GM23338 (cell line): ENCODE data around the gene GTPBP10. TPM values are rescaled to one million over a fixed set of nuclear protein-coding genes. Genes with fewer than 3 reads are reported as not detected.

ENCODE experiments used
- ATAC-seq: fragments of 200-7000 bp; cut with Tn5 transposase; 3 replicates; pipeline ENCODE4 v1.9.1; 2020
- DNase-seq: peaks from one replicate; pipeline ENCODE4 v3.0.0-alpha.2; 2015; ENCODE audit warnings: low spot score
- H2AFZ ChIP-seq: fragments of 200-600 bp; sonication (generic); 2 replicates; pipeline ENCODE4 v1.8.0; 2016; ENCODE audit warnings: antibody characterized with exemption, mild to moderate bottlenecking, moderate library complexity
- H3F3A ChIP-seq: fragments of 200-600 bp; sonication (generic); replicated peaks from 2 replicates; pipeline ENCODE4 v1.8.0; 2017; ENCODE audit warnings: antibody characterized with exemption, mixed run types, low read depth
- H3K27ac ChIP-seq: fragments of 200-600 bp; sonication (generic); 2 replicates; pipeline ENCODE4 v1.6.1; 2016; ENCODE audit warnings: low read depth
- H3K27me3 ChIP-seq: fragments of 200-600 bp; sonication (generic); 2 replicates; pipeline ENCODE4 v1.8.0; 2016; ENCODE audit warnings: mild to moderate bottlenecking, mixed run types, moderate library complexity; ENCODE audit not compliant: insufficient read depth
- H3K36me3 ChIP-seq: fragments of 200-600 bp; sonication (generic); 2 replicates; pipeline ENCODE4 v1.8.0; 2016; ENCODE audit warnings: mild to moderate bottlenecking; ENCODE audit not compliant: insufficient read depth
- H3K4me1 ChIP-seq: fragments of 200-600 bp; sonication (generic); 2 replicates; pipeline ENCODE4 v1.8.0; 2016; ENCODE audit warnings: mild to moderate bottlenecking, moderate library complexity; ENCODE audit not compliant: insufficient read depth
- H3K4me2 ChIP-seq: fragments of 200-600 bp; sonication (generic); 2 replicates; pipeline ENCODE4 v1.7.1; 2017; ENCODE audit warnings: mixed run types
- H3K4me3 ChIP-seq: fragments of 200-600 bp; sonication (generic); 2 replicates; pipeline ENCODE4 v1.6.1; 2016; ENCODE audit warnings: mixed run types
- H3K79me2 ChIP-seq: fragments of 200-600 bp; sonication (generic); replicated peaks from 2 replicates; pipeline ENCODE4 v1.8.0; 2017; ENCODE audit warnings: mild to moderate bottlenecking; ENCODE audit not compliant: insufficient read depth
- H3K9me2 ChIP-seq: fragments of 200-600 bp; sonication (generic); 2 replicates; pipeline ENCODE4 v1.8.0; 2017; ENCODE audit not compliant: insufficient read depth
- H4K20me1 ChIP-seq: fragments of 200-600 bp; sonication (generic); replicated peaks from 2 replicates; pipeline ENCODE4 v1.8.0; 2017; ENCODE audit warnings: mild to moderate bottlenecking; ENCODE audit not compliant: insufficient read depth
- H3K27ac Mint-ChIP-seq: 2 replicates; pipeline ENCODE4 v1.8.0; 2020; ENCODE audit warnings: inconsistent platforms, mild to moderate bottlenecking, moderate library complexity, mixed read lengths
- H3K27me3 Mint-ChIP-seq: 3 replicates; pipeline ENCODE4 v1.8.0; 2022; ENCODE audit warnings: low read depth, mild to moderate bottlenecking, moderate library complexity, mixed read lengths, inconsistent platforms; ENCODE audit not compliant: insufficient read depth, poor library complexity
- H3K36me3 Mint-ChIP-seq: 3 replicates; pipeline ENCODE4 v1.8.0; 2021; ENCODE audit warnings: low read depth, mild to moderate bottlenecking, inconsistent platforms, moderate library complexity, mixed read lengths
- H3K4me1 Mint-ChIP-seq: 3 replicates; pipeline ENCODE4 v1.8.0; 2020; ENCODE audit warnings: mild to moderate bottlenecking, inconsistent platforms, mixed read lengths
- H3K4me3 Mint-ChIP-seq: 3 replicates; pipeline ENCODE4 v1.8.0; 2021; ENCODE audit warnings: moderate library complexity, mild to moderate bottlenecking, inconsistent platforms, mixed read lengths
- H3K9me3 Mint-ChIP-seq: 3 replicates; pipeline ENCODE4 v1.8.0; 2020; ENCODE audit warnings: moderate library complexity, mild to moderate bottlenecking, inconsistent platforms, mixed read lengths
- CREB1 ChIP-seq: fragments of 250-450 bp; sonication (Bioruptor Pico); IDR thresholded peaks from 2 replicates; pipeline ENCODE4 v1.5.0; 2020; ENCODE audit warnings: low read depth, mild to moderate bottlenecking, moderate library complexity
- EZH2 ChIP-seq: fragments of 200-600 bp; sonication (generic); IDR thresholded peaks from one replicate; pipeline ENCODE4 v1.8.0; 2017; ENCODE audit warnings: antibody characterized with exemption, mild to moderate bottlenecking, low read depth; ENCODE audit not compliant: unreplicated experiment
- ZNF462 ChIP-seq: fragments of 250-450 bp; sonication (Bioruptor Pico); IDR thresholded peaks from 2 replicates; pipeline ENCODE4 v1.5.0; 2020; ENCODE audit warnings: mild to moderate bottlenecking, moderate library complexity
- polyA plus RNA-seq: library from polyadenylated mRNA; unstranded; fragments of >200 nt; fragmentation: Nextera tagmentation; extraction: Ambion mirVana; gene quantifications from 2 replicates; pipeline ENCODE4 v1.2.1, GENCODE V29; 2016
- total RNA-seq: library from RNA; depleted of rRNA; stranded (reverse); fragments of >200 nt; shearing (Covaris generic); gene quantifications from 2 replicates; pipeline ENCODE4 v1.2.3, GENCODE V29; 2014
- TF ChIP-seq, protein P1 (sequence below), 2 experiments: fragments of 200-600 bp in 1 of 2; sonication (generic) in 1 of 2; conservative IDR thresholded peaks; 2 replicates each; pipeline versions ENCODE4 v1.5.1 to v1.6.1; 2016 to 2017; ENCODE audit warnings: antibody characterized with exemption in 2 of 2, low read depth in 2 of 2, mild to moderate bottlenecking in 2 of 2, moderate library complexity in 1 of 2

GTPBP10 gene
- total and polyA plus RNA-seq, 2 experiments from 2014 or later: 15.1 to 23.0 TPM

DNA sequence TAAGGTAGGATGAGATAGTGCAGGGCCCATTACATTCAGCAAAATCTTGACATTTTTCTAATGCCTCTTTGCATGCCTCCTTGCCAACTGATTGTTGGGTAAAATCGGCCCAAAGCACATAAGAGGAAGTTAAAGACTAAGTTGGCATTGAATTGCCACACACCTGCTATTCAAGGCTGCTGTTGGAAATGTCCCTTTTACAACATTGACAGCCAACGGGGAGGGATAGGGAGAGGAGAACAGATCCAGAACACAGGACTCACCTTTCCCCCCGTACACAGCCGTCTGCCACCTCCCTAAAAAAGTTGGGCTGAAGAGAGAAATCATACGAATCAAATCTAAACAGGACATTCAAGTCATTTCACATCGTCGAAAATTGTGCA, 26.1 kb upstream of the GTPBP10 start (continued):
- TF ChIP-seq, protein P1, sequence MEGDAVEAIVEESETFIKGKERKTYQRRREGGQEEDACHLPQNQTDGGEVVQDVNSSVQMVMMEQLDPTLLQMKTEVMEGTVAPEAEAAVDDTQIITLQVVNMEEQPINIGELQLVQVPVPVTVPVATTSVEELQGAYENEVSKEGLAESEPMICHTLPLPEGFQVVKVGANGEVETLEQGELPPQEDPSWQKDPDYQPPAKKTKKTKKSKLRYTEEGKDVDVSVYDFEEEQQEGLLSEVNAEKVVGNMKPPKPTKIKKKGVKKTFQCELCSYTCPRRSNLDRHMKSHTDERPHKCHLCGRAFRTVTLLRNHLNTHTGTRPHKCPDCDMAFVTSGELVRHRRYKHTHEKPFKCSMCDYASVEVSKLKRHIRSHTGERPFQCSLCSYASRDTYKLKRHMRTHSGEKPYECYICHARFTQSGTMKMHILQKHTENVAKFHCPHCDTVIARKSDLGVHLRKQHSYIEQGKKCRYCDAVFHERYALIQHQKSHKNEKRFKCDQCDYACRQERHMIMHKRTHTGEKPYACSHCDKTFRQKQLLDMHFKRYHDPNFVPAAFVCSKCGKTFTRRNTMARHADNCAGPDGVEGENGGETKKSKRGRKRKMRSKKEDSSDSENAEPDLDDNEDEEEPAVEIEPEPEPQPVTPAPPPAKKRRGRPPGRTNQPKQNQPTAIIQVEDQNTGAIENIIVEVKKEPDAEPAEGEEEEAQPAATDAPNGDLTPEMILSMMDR (conservative IDR thresholded peaks at IDR 0.05; ENCODE audit: low read depth in 2 of 2): no peak
- TF ChIP-seq ZNF462 (CRISPR knock-in tag) (no peak), CREB1 (no peak)

- DNase-seq: peak; percentile 56
- Histone ChIP-seq H3K4me2 (peak within 1 kb of the TSS; percentile 77), H4K20me1 (no peaks in the 10 kb centered on the region), H3K9me2 (no peaks in the 10 kb centered on the region), H3F3A (no peaks in the 10 kb centered on the region), H3K36me3 (no peaks in the 10 kb centered on the region), H3K79me2 (no peaks in the 10 kb centered on the region), H3K4me3 (peak within 1 kb of the TSS; percentile 57), H3K27ac (no peak within 1 kb of the TSS), H3K27me3 (peaks cover 54% of the 10 kb centered on the region), H2AFZ (peak within 1 kb of the TSS; percentile 83), H3K4me1 (peaks cover 6% of the 10 kb centered on the region; the same call in 1 of the 2 replicates)
- Mint-ChIP-seq H3K4me1 (peaks cover 6% of the 10 kb centered on the region), H3K4me3 (peak within 1 kb of the TSS; percentile 76), H3K9me3 (no peaks in the 10 kb centered on the region), H3K27ac (no peak within 1 kb of the TSS), H3K27me3 (peaks cover 27% of the 10 kb centered on the region), H3K36me3 (no peaks in the 10 kb centered on the region; the same call in 2 of the 3 replicates)
- peak; percentile 95 for ATAC-seq
- TF ChIP-seq, protein P1 (conservative IDR thresholded peaks at IDR 0.05; ENCODE audit: low read depth in 2 of 2): no peak
- peak; percentile 71 for TF ChIP-seq EZH2
Observed at GRCh38 chr7:90320801-90321494, 25.6 kb upstream of the GTPBP10 start, which contains the start of gene FAM237B. TSS of gene FAM237B (minus strand) at chr7:90321304. CDS start at chr7:90319748, 1,556 bp downstream.
